NB4 (cell line): ENCODE data around the gene CLSTN2.

ENCODE experiments used
- CTCF ChIP-seq: IDR thresholded peaks from one replicate; pipeline ENCODE4 v1.5.1; 2012; ENCODE audit warnings: low read depth, low read length
- MAX ChIP-seq: IDR thresholded peaks from 2 replicates; pipeline ENCODE4 v1.6.1; 2011; ENCODE audit warnings: low read depth, low read length

- TF ChIP-seq MAX (no peak), CTCF (no peak)
Measured at GRCh38 chr3:140298043-140298442, 363.1 kb downstream of the CLSTN2 start.
